ENCODE results near the gene DAND5. TPM values are rescaled to one million over a fixed set of nuclear protein-coding genes. Genes with fewer than 3 reads are reported as not detected.

Gene DAND5
- total and polyA plus RNA-seq, 2 of the 13 experiments (the other 11 are each of a cell fraction or from before 2014, with no cell fraction given), result 0.04 TPM; not detected in 1

GRCh38 chr19:12938779-12939601, 30.4 kb upstream of the DAND5 start (continued):
- TF ChIP-seq, protein P1, sequence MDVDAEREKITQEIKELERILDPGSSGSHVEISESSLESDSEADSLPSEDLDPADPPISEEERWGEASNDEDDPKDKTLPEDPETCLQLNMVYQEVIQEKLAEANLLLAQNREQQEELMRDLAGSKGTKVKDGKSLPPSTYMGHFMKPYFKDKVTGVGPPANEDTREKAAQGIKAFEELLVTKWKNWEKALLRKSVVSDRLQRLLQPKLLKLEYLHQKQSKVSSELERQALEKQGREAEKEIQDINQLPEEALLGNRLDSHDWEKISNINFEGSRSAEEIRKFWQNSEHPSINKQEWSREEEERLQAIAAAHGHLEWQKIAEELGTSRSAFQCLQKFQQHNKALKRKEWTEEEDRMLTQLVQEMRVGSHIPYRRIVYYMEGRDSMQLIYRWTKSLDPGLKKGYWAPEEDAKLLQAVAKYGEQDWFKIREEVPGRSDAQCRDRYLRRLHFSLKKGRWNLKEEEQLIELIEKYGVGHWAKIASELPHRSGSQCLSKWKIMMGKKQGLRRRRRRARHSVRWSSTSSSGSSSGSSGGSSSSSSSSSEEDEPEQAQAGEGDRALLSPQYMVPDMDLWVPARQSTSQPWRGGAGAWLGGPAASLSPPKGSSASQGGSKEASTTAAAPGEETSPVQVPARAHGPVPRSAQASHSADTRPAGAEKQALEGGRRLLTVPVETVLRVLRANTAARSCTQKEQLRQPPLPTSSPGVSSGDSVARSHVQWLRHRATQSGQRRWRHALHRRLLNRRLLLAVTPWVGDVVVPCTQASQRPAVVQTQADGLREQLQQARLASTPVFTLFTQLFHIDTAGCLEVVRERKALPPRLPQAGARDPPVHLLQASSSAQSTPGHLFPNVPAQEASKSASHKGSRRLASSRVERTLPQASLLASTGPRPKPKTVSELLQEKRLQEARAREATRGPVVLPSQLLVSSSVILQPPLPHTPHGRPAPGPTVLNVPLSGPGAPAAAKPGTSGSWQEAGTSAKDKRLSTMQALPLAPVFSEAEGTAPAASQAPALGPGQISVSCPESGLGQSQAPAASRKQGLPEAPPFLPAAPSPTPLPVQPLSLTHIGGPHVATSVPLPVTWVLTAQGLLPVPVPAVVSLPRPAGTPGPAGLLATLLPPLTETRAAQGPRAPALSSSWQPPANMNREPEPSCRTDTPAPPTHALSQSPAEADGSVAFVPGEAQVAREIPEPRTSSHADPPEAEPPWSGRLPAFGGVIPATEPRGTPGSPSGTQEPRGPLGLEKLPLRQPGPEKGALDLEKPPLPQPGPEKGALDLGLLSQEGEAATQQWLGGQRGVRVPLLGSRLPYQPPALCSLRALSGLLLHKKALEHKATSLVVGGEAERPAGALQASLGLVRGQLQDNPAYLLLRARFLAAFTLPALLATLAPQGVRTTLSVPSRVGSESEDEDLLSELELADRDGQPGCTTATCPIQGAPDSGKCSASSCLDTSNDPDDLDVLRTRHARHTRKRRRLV (CRISPR knock-in tag; IDR thresholded peaks at IDR 0.05), result no peak
- TF ChIP-seq ZNF282 (IDR thresholded peaks at IDR 0.05; ENCODE audit: partially characterized antibody) (no peak), SMARCC2 (IDR thresholded peaks at IDR 0.05) (no peak), ASH2L (IDR thresholded peaks at IDR 0.05; ENCODE audit: insufficient read length, low read depth, low read length) (peak; percentile 76), YEATS4 (CRISPR knock-in tag; IDR thresholded peaks at IDR 0.05; ENCODE audit: borderline replicate concordance) (no peak), ZBTB46 (CRISPR knock-in tag; IDR thresholded peaks at IDR 0.05; ENCODE audit: borderline replicate concordance) (0 out of 2 replicates have a peak, but pooled peaks have one; percentile 66), RFX5 (IDR thresholded peaks at IDR 0.05; ENCODE audit: low read depth, low read length) (no peak), NCOA5 (CRISPR knock-in tag; IDR thresholded peaks at IDR 0.05) (no peak), ZBTB7B (CRISPR knock-in tag; IDR thresholded peaks at IDR 0.05) (0 out of 2 replicates have a peak, but pooled peaks have one; percentile 2), JUN (CRISPR knock-in tag; IDR thresholded peaks at IDR 0.05) (no peak), ZNF329 (CRISPR knock-in tag; IDR thresholded peaks at IDR 0.05; ENCODE audit: low read depth) (0 out of 2 replicates have a peak, but pooled peaks have one; percentile 18), NCOA2 (CRISPR knock-in tag; IDR thresholded peaks at IDR 0.05) (0 out of 2 replicates have a peak, but pooled peaks have one; percentile 4), FOXA1 (IDR thresholded peaks at IDR 0.05) (no peak), FOXA1 (CRISPR knock-in tag; IDR thresholded peaks at IDR 0.05) (no peak), TARDBP (CRISPR knock-in tag; IDR thresholded peaks at IDR 0.05) (no peak), MAFF (IDR thresholded peaks at IDR 0.05; ENCODE audit: low read depth, low read length) (no peak), CERS6 (CRISPR knock-in tag; IDR thresholded peaks at IDR 0.05) (no peak), ZNF20 (CRISPR knock-in tag; IDR thresholded peaks at IDR 0.05) (0 out of 2 replicates have a peak, but pooled peaks have one; percentile 52)
- TF ChIP-seq, protein P2, sequence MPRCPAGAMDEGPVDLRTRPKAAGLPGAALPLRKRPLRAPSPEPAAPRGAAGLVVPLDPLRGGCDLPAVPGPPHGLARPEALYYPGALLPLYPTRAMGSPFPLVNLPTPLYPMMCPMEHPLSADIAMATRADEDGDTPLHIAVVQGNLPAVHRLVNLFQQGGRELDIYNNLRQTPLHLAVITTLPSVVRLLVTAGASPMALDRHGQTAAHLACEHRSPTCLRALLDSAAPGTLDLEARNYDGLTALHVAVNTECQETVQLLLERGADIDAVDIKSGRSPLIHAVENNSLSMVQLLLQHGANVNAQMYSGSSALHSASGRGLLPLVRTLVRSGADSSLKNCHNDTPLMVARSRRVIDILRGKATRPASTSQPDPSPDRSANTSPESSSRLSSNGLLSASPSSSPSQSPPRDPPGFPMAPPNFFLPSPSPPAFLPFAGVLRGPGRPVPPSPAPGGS (CRISPR knock-in tag; IDR thresholded peaks at IDR 0.05), result 0 out of 2 replicates have a peak, but pooled peaks have one; percentile 30

All from HepG2 (cell line).